ENCODE results near the gene GRID1. TPM values are rescaled to one million over a fixed set of nuclear protein-coding genes. Genes with fewer than 3 reads are reported as not detected.

Gene GRID1
- total and polyA plus RNA-seq, 7 experiments from 2014 or later, result not detected

DNA sequence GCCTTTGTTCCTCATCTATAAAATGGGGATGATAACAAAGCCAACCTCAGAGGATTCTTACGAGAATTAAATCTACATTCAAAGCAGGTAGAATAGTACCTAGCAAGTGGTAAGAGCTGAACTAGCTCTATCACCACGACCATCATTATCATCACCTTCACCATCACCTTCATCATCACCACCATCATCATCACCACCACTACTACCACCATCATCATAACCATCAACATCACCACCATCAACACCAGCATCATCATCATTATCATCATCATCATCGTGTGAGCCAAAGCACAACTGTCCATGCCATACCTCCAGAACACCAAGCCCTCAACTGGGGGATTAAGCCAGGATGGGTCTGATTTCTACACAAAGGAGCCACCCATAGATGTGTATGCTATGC is 206.8 kb downstream of the GRID1 start:
- DNase-seq (no peak), ATAC-seq (no peak)
- H3K36me3 ChIP-seq (ENCODE audit: control insufficient read depth in 2 of 3, insufficient read depth in 3 of 3, low read length in 3 of 3), result no peaks in the 10 kb centered on the region
- H3K4me3 ChIP-seq (ENCODE audit: low read length), result no peak overlapping the region
- intact Hi-C loops (cut with micrococcal nuclease), result no loop called here
- Mint-ChIP-seq H3K4me1 (no peaks in the 10 kb centered on the region), H3K36me3 (no peaks in the 10 kb centered on the region), H3K9me3 (no peaks in the 10 kb centered on the region), H3K4me3 (no peak overlapping the region), H3K27ac (no peak overlapping the region), H3K27me3 (peaks cover 0 to 6% (median 0%) of the 10 kb centered on the region in 5 donors)
- no peaks in the 10 kb centered on the region for H3K4me1 ChIP-seq (ENCODE audit: control insufficient read depth in 2 of 2, insufficient read depth in 2 of 2, low read length in 2 of 2)
- CTCF ChIA-PET, result no interaction called here
- no peak overlapping the region for H3K27ac ChIP-seq (ENCODE audit: low read depth, low read length)
- no peaks in the 10 kb centered on the region for H3K9me3 ChIP-seq (ENCODE audit: control insufficient read depth in 2 of 3, low read length in 3 of 3)
- H3K27me3 ChIP-seq (ENCODE audit: control insufficient read depth in 2 of 2, insufficient read depth in 2 of 2, low read length in 2 of 2), result no peaks in the 10 kb centered on the region
- POLR2A ChIA-PET, result interaction anchor here (0.7 kb wide), 1 partner anchor 511 kb away, joined by 3 read pairs; no protein-coding TSS in a partner anchor

DNA sequence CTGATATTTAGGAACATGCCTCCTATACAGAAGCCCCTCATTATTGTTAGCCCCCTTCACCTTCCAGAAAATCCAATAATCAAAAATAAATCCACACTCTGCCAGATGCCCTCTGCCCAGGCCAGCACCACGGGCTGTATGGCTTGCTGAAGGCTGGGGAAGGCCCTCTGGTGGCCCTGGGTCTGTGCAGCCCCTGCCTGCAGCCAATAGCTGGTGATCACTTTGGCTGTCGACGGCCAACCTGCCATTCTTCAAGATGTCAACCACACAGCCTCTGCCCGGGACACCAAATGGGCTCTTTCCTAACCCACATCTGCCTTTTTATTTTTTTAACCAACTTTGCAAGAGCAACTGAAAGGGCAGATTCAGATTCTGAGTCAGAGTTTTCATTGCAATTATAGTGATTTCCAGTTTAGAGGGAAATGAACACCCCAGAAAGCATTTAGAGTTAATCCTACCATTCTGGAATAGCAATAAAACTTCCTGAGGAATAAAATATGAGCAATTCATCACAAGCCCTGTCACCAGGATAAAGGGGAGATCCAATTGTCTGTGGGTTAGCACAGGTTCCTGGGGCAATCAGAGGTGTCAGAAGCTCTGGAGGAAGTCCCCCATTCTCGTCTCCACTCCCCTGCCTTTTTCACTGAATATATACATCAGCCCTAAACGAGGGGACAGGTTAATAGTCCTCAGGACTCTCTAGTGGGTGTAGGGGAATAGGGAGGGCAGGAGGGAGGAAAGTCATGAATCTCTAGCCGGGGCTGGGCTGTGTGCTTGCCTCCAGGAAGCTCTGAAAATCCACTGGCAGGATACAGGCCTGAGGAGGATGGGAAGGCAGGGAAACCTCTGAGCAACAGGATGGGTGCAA is 211.3 kb downstream of the GRID1 start:
- no peaks in the 10 kb centered on the region for H3K27me3 ChIP-seq (ENCODE audit: control insufficient read depth in 2 of 2, insufficient read depth in 2 of 2, low read length in 2 of 2)
- ChIA-PET CTCF (no interaction called here), POLR2A (no interaction called here)
- H3K4me3 ChIP-seq (ENCODE audit: low read length), result no peak overlapping the region
- H3K9me3 Mint-ChIP-seq, result no peaks in the 10 kb centered on the region
- no peak overlapping the region for H3K27ac ChIP-seq (ENCODE audit: low read depth, low read length)
- no peak for DNase-seq
- no peaks in the 10 kb centered on the region for H3K36me3 Mint-ChIP-seq
- no peak overlapping the region for H3K4me3 Mint-ChIP-seq
- ATAC-seq, result no peak
- H3K27ac Mint-ChIP-seq, result no peak overlapping the region
- H3K27me3 Mint-ChIP-seq, result peaks cover 0 to 6% (median 0%) of the 10 kb centered on the region in 5 donors
- no peaks in the 10 kb centered on the region for H3K36me3 ChIP-seq (ENCODE audit: control insufficient read depth in 2 of 3, insufficient read depth in 3 of 3, low read length in 3 of 3)
- intact Hi-C loops (cut with micrococcal nuclease), result no loop called here
- no peaks in the 10 kb centered on the region for H3K9me3 ChIP-seq (ENCODE audit: control insufficient read depth in 2 of 3, low read length in 3 of 3)
- no peaks in the 10 kb centered on the region for H3K4me1 Mint-ChIP-seq
- H3K4me1 ChIP-seq (ENCODE audit: control insufficient read depth in 2 of 2, insufficient read depth in 2 of 2, low read length in 2 of 2), result no peaks in the 10 kb centered on the region

DNA sequence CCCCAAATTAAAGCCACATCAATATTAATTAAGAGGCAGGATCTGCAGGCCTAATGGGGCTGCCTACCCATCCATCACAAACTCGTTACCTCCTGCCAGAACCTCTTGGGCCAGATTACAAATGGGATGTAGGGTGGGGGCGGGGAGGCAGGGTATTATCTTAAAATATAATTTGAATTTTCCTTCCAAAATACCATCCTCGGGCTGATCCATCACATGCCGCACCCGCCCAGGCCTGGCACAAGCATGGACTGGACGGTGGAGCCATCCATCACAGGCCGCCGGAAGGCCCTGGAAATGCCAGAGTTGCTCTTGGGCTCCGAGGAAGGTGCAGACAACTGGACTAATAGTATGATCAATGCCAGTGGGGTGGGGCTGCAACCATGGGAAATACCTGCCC is 212.8 kb downstream of the GRID1 start:
- H3K36me3 Mint-ChIP-seq, result no peaks in the 10 kb centered on the region
- DNase-seq (no peak), ATAC-seq (no peak)
- no peaks in the 10 kb centered on the region for H3K27me3 Mint-ChIP-seq
- H3K27ac Mint-ChIP-seq, result no peak overlapping the region
- no peaks in the 10 kb centered on the region for H3K4me1 ChIP-seq (ENCODE audit: control insufficient read depth in 2 of 2, insufficient read depth in 2 of 2, low read length in 2 of 2)
- no peaks in the 10 kb centered on the region for H3K9me3 Mint-ChIP-seq
- no peaks in the 10 kb centered on the region for H3K36me3 ChIP-seq (ENCODE audit: control insufficient read depth in 2 of 3, insufficient read depth in 3 of 3, low read length in 3 of 3)
- H3K4me1 Mint-ChIP-seq, result no peaks in the 10 kb centered on the region
- H3K27ac ChIP-seq (ENCODE audit: low read depth, low read length), result no peak overlapping the region
- H3K4me3 ChIP-seq (ENCODE audit: low read length), result no peak overlapping the region
- no peak overlapping the region for H3K4me3 Mint-ChIP-seq
- H3K9me3 ChIP-seq (ENCODE audit: control insufficient read depth in 2 of 3, low read length in 3 of 3), result no peaks in the 10 kb centered on the region
- H3K27me3 ChIP-seq (ENCODE audit: control insufficient read depth in 2 of 2, insufficient read depth in 2 of 2, low read length in 2 of 2), result no peaks in the 10 kb centered on the region
- ChIA-PET CTCF (no interaction called here), POLR2A (no interaction called here)
- intact Hi-C loops (cut with micrococcal nuclease), result no loop called here

- CTCF ChIA-PET, result no interaction called here
- no peaks in the 10 kb centered on the region for H3K27me3 Mint-ChIP-seq
Measured at GRCh38 chr10:86152911-86153310, 213.7 kb downstream of the GRID1 start.

DNA sequence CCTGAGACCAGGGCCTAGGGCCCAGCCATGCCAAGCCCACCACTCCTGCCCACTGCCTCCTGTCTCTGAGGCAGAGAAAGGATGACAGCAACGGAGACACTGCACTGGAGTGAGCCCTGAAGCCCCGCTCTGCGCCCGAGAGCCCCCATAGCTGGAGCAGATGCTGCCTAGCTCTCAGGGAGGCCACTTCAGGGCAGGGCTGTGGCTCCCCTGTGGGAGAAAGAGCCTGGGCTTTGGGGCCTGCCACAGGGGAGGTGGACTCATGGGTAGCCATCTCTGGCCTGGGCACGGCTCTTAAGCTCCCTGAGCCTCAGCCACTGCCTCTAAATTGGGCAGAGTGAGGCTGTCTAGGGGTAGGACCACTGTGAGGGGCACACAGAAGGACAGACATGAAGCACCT is 214.2 kb downstream of the GRID1 start:
- Mint-ChIP-seq H3K27ac (no peak overlapping the region), H3K36me3 (no peaks in the 10 kb centered on the region), H3K9me3 (no peaks in the 10 kb centered on the region), H3K27me3 (no peaks in the 10 kb centered on the region), H3K4me1 (no peaks in the 10 kb centered on the region), H3K4me3 (no peak overlapping the region)
- Histone ChIP-seq H3K4me1 (ENCODE audit: control insufficient read depth in 2 of 2, insufficient read depth in 2 of 2, low read length in 2 of 2) (no peaks in the 10 kb centered on the region), H3K27ac (ENCODE audit: low read depth, low read length) (no peak overlapping the region), H3K9me3 (ENCODE audit: control insufficient read depth in 2 of 3, low read length in 3 of 3) (no peaks in the 10 kb centered on the region), H3K4me3 (ENCODE audit: low read length) (no peak overlapping the region), H3K36me3 (ENCODE audit: control insufficient read depth in 2 of 3, insufficient read depth in 3 of 3, low read length in 3 of 3) (no peaks in the 10 kb centered on the region), H3K27me3 (ENCODE audit: control insufficient read depth in 2 of 2, insufficient read depth in 2 of 2, low read length in 2 of 2) (no peaks in the 10 kb centered on the region)
- ChIA-PET CTCF (no interaction called here), POLR2A (no interaction called here)
- intact Hi-C loops (cut with micrococcal nuclease), result no loop called here
- DNase-seq (no peak), ATAC-seq (no peak)

More at GRCh38 chr10:86152911-86153310, 213.7 kb downstream of the GRID1 start:
- DNase-seq, result no peak
- H3K9me3 ChIP-seq (ENCODE audit: control insufficient read depth in 2 of 3, low read length in 3 of 3), result no peaks in the 10 kb centered on the region
- no peaks in the 10 kb centered on the region for H3K36me3 Mint-ChIP-seq
- no peak overlapping the region for H3K4me3 ChIP-seq (ENCODE audit: low read length)
- H3K4me3 Mint-ChIP-seq, result no peak overlapping the region
- no peaks in the 10 kb centered on the region for H3K4me1 ChIP-seq (ENCODE audit: control insufficient read depth in 2 of 2, insufficient read depth in 2 of 2, low read length in 2 of 2)
- intact Hi-C loops (cut with micrococcal nuclease), result no loop called here
- H3K27me3 ChIP-seq (ENCODE audit: control insufficient read depth in 2 of 2, insufficient read depth in 2 of 2, low read length in 2 of 2), result no peaks in the 10 kb centered on the region
- ATAC-seq, result no peak
- no peaks in the 10 kb centered on the region for H3K36me3 ChIP-seq (ENCODE audit: control insufficient read depth in 2 of 3, insufficient read depth in 3 of 3, low read length in 3 of 3)
- H3K4me1 Mint-ChIP-seq, result no peaks in the 10 kb centered on the region
- no peak overlapping the region for H3K27ac ChIP-seq (ENCODE audit: low read depth, low read length)
- H3K9me3 Mint-ChIP-seq, result no peaks in the 10 kb centered on the region
- POLR2A ChIA-PET, result no interaction called here
- H3K27ac Mint-ChIP-seq, result no peak overlapping the region

- no peak overlapping the region for H3K27ac ChIP-seq (ENCODE audit: low read depth, low read length)
- Mint-ChIP-seq H3K4me1 (no peaks in the 10 kb centered on the region), H3K9me3 (no peaks in the 10 kb centered on the region), H3K36me3 (no peaks in the 10 kb centered on the region), H3K27ac (no peak overlapping the region), H3K4me3 (no peak overlapping the region), H3K27me3 (peaks cover 0 to under 1% (median 0%) of the 10 kb centered on the region in 5 donors)
- H3K4me1 ChIP-seq (ENCODE audit: control insufficient read depth in 2 of 2, insufficient read depth in 2 of 2, low read length in 2 of 2), result no peaks in the 10 kb centered on the region
- H3K27me3 ChIP-seq (ENCODE audit: control insufficient read depth in 2 of 2, insufficient read depth in 2 of 2, low read length in 2 of 2), result no peaks in the 10 kb centered on the region
- no peak overlapping the region for H3K4me3 ChIP-seq (ENCODE audit: low read length)
- intact Hi-C loops (cut with micrococcal nuclease), result no loop called here
- no peak for DNase-seq
- H3K36me3 ChIP-seq (ENCODE audit: control insufficient read depth in 2 of 3, insufficient read depth in 3 of 3, low read length in 3 of 3), result no peaks in the 10 kb centered on the region
- ATAC-seq, result no peak
- ChIA-PET POLR2A (no interaction called here), CTCF (no interaction called here)
- H3K9me3 ChIP-seq (ENCODE audit: control insufficient read depth in 2 of 3, low read length in 3 of 3), result no peaks in the 10 kb centered on the region
Measured at GRCh38 chr10:86151613-86152012, 215.0 kb downstream of the GRID1 start.

DNA sequence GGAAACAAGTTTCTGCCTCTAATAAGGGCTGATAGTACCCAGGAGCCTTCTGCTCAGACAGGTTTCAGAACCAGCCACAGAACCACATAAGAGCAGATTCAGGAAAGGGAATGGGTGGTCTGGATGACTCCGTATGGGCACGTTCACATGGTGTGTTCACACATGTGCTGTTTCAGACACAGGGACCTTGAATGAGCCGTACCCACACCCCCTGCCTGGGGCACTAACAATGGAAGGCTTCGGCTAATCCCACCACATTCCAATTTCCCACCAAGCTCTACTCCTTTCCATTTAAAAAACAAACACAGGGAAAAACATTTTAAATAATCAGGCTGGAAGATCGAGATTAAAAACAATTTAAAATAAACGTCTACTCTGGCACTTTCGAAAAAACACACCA is 217.3 kb downstream of the GRID1 start:
- ATAC-seq (no peak), DNase-seq (no peak)
- H3K27me3 Mint-ChIP-seq, result peaks cover 0 to 5% (median 0%) of the 10 kb centered on the region in 5 donors
- H3K4me3 ChIP-seq (ENCODE audit: low read length), result no peak overlapping the region
- no peak overlapping the region for H3K27ac ChIP-seq (ENCODE audit: low read depth, low read length)
- intact Hi-C loops (cut with micrococcal nuclease), result no loop called here
- peaks cover 0 to 5% (median 0%) of the 10 kb centered on the region in 7 donors for H3K4me1 Mint-ChIP-seq
- CTCF ChIA-PET, result no interaction called here
- H3K27me3 ChIP-seq (ENCODE audit: control insufficient read depth in 2 of 2, insufficient read depth in 2 of 2, low read length in 2 of 2), result no peaks in the 10 kb centered on the region
- no peaks in the 10 kb centered on the region for H3K9me3 Mint-ChIP-seq
- no peak overlapping the region for H3K4me3 Mint-ChIP-seq
- no peaks in the 10 kb centered on the region for H3K4me1 ChIP-seq (ENCODE audit: control insufficient read depth in 2 of 2, insufficient read depth in 2 of 2, low read length in 2 of 2)
- no peaks in the 10 kb centered on the region for H3K36me3 Mint-ChIP-seq
- H3K9me3 ChIP-seq (ENCODE audit: control insufficient read depth in 2 of 3, low read length in 3 of 3), result no peaks in the 10 kb centered on the region
- no peak overlapping the region for H3K27ac Mint-ChIP-seq
- no peaks in the 10 kb centered on the region for H3K36me3 ChIP-seq (ENCODE audit: control insufficient read depth in 2 of 3, insufficient read depth in 3 of 3, low read length in 3 of 3)
- POLR2A ChIA-PET, result no interaction called here
